GM23248 (cell line): ENCODE data around the gene BZW1.

ENCODE experiments used
- EZH2 ChIP-seq: fragments of 200-600 bp; sonication (generic); IDR thresholded peaks from 2 replicates; pipeline ENCODE4 v1.6.1; 2018; ENCODE audit warnings: antibody characterized with exemption, mild to moderate bottlenecking; ENCODE audit not compliant: insufficient read depth, poor library complexity, severe bottlenecking
- EZH2phosphoT487 ChIP-seq: fragments of 200-600 bp; sonication (generic); IDR thresholded peaks from 2 replicates; pipeline ENCODE4 v1.6.1; 2018; ENCODE audit warnings: antibody characterized with exemption, moderate library complexity, mild to moderate bottlenecking, low read depth; ENCODE audit not compliant: insufficient read depth

DNA sequence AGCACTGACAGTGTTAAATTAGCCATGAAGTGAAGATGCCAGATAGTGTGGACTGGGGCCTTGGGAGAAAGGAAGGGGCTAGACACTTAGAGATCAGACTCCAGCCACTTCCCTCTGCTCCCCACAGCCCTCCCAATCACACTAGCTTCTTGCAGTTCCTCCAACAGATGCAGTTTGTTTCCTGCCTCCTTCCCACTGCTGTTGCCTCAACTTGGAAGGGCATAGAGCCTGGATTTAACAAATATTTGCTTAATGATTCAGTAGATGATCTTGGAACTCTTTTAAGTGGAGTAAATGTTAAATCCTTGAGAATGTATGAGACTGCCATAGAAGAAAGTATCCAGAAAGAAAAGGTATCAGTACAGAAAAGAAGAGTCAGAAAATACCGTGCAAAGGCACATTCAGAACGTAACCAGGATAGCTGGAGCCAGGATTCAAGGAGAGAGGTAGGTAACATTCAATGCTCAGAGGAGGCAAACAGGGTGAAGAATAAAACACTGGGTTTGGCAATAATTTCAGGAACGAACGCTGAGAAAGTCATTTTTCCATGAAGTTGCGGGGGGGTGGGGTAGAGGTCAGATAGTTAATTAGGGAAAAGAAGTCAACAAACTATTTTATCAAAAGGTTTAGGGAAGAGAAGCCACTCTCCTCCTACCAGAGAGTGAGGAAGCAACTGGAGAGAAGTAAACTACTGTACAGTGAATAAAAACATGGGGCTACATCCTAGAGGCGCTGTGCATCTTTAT, 1.3 kb upstream of the BZW1 start:
- TF ChIP-seq EZH2 (no peak), EZH2phosphoT487 (no peak)
